HEK293 (cell line): ENCODE data around the gene TGFBI.

Experiments used
- CTCF ChIA-PET: fragments of 350-600 bp; formaldehyde crosslinking; extraction: SDS; loops from one replicate; lab custom pipeline; 2021; ENCODE audit warnings: antibody characterized with exemption; lab: Yijun Ruan, JAX
- POLR2A ChIA-PET: fragments of 300-600 bp; formaldehyde crosslinking; extraction: SDS; loops from one replicate; lab custom pipeline; 2020; ENCODE audit warnings: antibody characterized with exemption, inconsistent platforms; lab: Yijun Ruan, JAX
- H3K27ac ChIP-seq: fragments of 200-500 bp; sonication (Bioruptor generic); 2 replicates; pipeline ENCODE4 v1.5.1; 2014; ENCODE audit warnings: low read depth, low read length, control low read depth, inconsistent platforms; ENCODE audit errors: extremely low read depth
- H3K36me3 ChIP-seq, 2 experiments: fragments of 200-500 bp in 1 of 2; sonication (Bioruptor generic) in 1 of 2; 1 replicate in 1 of 2; 2 replicates in 1 of 2; pipeline ENCODE4 v1.5.1; 2014 to 2017; ENCODE audit warnings: inconsistent platforms in 2 of 2, low read length in 2 of 2; ENCODE audit not compliant: control insufficient read depth in 2 of 2, insufficient read depth in 1 of 2
- H3K4me1 ChIP-seq: fragments of 200-500 bp; sonication (Bioruptor generic); 2 replicates; pipeline ENCODE4 v1.5.1; 2014; ENCODE audit warnings: mild to moderate bottlenecking, low read length, inconsistent platforms; ENCODE audit not compliant: control insufficient read depth, insufficient read depth
- H3K4me3 ChIP-seq: 2 replicates; pipeline ENCODE4 v1.5.1; 2011; ENCODE audit warnings: low read depth, mild to moderate bottlenecking, control low read depth, low read length, moderate library complexity
- H3K9me3 ChIP-seq: fragments of 200-500 bp; sonication (Bioruptor generic); 2 replicates; pipeline ENCODE4 v1.5.1; 2014; ENCODE audit warnings: low read depth, low read length, inconsistent platforms; ENCODE audit not compliant: control insufficient read depth, insufficient read depth
- BCL11A ChIP-seq: fragments of 450-650 bp; formaldehyde crosslinking; IDR thresholded peaks from 2 replicates; pipeline ENCODE4 v1.5.1; 2016; ENCODE audit warnings: low read depth, missing biosample characterization, missing genetic modification characterization
- CTCF ChIP-seq: fragments of 450-650 bp; formaldehyde crosslinking; IDR thresholded peaks from 2 replicates; pipeline ENCODE4 v1.5.1; 2016; ENCODE audit warnings: missing biosample characterization, missing genetic modification characterization
- FEZF1 ChIP-seq: fragments of 450-650 bp; formaldehyde crosslinking; IDR thresholded peaks from 2 replicates; pipeline ENCODE4 v1.5.1; 2016; ENCODE audit warnings: missing biosample characterization, missing genetic modification characterization
- GLIS1 ChIP-seq: fragments of 450-650 bp; formaldehyde crosslinking; IDR thresholded peaks from 2 replicates; pipeline ENCODE4 v1.5.1; 2016; ENCODE audit warnings: missing biosample characterization, missing genetic modification characterization
- KLF8 ChIP-seq: fragments of 450-650 bp; formaldehyde crosslinking; IDR thresholded peaks from 2 replicates; pipeline ENCODE4 v1.5.1; 2016; ENCODE audit warnings: missing biosample characterization, missing genetic modification characterization
- OSR2 ChIP-seq: fragments of 450-650 bp; formaldehyde crosslinking; IDR thresholded peaks from 2 replicates; pipeline ENCODE4 v1.5.1; 2016; ENCODE audit warnings: missing biosample characterization, missing genetic modification characterization
- PATZ1 ChIP-seq: fragments of 450-650 bp; formaldehyde crosslinking; IDR thresholded peaks from 2 replicates; pipeline ENCODE4 v1.5.1; 2016; ENCODE audit warnings: missing biosample characterization, missing genetic modification characterization
- PRDM1 ChIP-seq: fragments of 450-650 bp; formaldehyde crosslinking; IDR thresholded peaks from 2 replicates; pipeline ENCODE4; 2016; ENCODE audit warnings: missing biosample characterization, missing genetic modification characterization
- PRDM10 ChIP-seq: fragments of 450-650 bp; formaldehyde crosslinking; IDR thresholded peaks from 2 replicates; pipeline ENCODE4 v1.5.1; 2016; ENCODE audit warnings: missing biosample characterization, missing genetic modification characterization
- PRDM6 ChIP-seq: fragments of 450-650 bp; formaldehyde crosslinking; IDR thresholded peaks from 2 replicates; pipeline ENCODE4 v1.5.1; 2017; ENCODE audit warnings: missing biosample characterization, missing genetic modification characterization
- ZBTB1 ChIP-seq: fragments of 450-650 bp; formaldehyde crosslinking; IDR thresholded peaks from 2 replicates; pipeline ENCODE4 v1.5.1; 2016; ENCODE audit warnings: missing biosample characterization, missing genetic modification characterization
- ZBTB17 ChIP-seq: fragments of 450-650 bp; formaldehyde crosslinking; IDR thresholded peaks from 2 replicates; pipeline ENCODE4 v1.5.1; 2016; ENCODE audit warnings: missing biosample characterization, missing genetic modification characterization
- ZIC2 ChIP-seq: fragments of 450-650 bp; formaldehyde crosslinking; IDR thresholded peaks from 2 replicates; pipeline ENCODE4 v1.5.1; 2016; ENCODE audit warnings: missing biosample characterization, missing genetic modification characterization
- ZNF174 ChIP-seq: fragments of 450-650 bp; formaldehyde crosslinking; IDR thresholded peaks from 2 replicates; pipeline ENCODE4 v1.5.0; 2017; ENCODE audit warnings: missing biosample characterization, mild to moderate bottlenecking, missing genetic modification characterization
- ZNF24 ChIP-seq: fragments of 450-650 bp; formaldehyde crosslinking; IDR thresholded peaks from 2 replicates; pipeline ENCODE4 v1.5.1; 2016; ENCODE audit warnings: missing biosample characterization, missing genetic modification characterization
- ZNF302 ChIP-seq: fragments of 450-650 bp; formaldehyde crosslinking; IDR thresholded peaks from 2 replicates; pipeline ENCODE4 v1.5.1; 2016; ENCODE audit warnings: missing biosample characterization, missing genetic modification characterization, low read depth
- ZNF335 ChIP-seq: fragments of 450-650 bp; formaldehyde crosslinking; conservative IDR thresholded peaks from 2 replicates; pipeline ENCODE4 v1.5.1; 2016; ENCODE audit warnings: missing biosample characterization, missing genetic modification characterization
- ZNF362 ChIP-seq: fragments of 450-650 bp; formaldehyde crosslinking; IDR thresholded peaks from 2 replicates; pipeline ENCODE4 v1.5.1; 2016; ENCODE audit warnings: missing biosample characterization, missing genetic modification characterization
- ZNF366 ChIP-seq: fragments of 450-650 bp; formaldehyde crosslinking; conservative IDR thresholded peaks from 2 replicates; pipeline ENCODE4 v1.5.1; 2016; ENCODE audit warnings: missing biosample characterization, missing genetic modification characterization
- ZNF549 ChIP-seq: fragments of 450-650 bp; IDR thresholded peaks from 2 replicates; pipeline ENCODE4 v1.5.1; 2018; ENCODE audit warnings: missing biosample characterization, missing genetic modification characterization, mild to moderate bottlenecking, inconsistent platforms, moderate library complexity
- ZNF555 ChIP-seq: fragments of 450-650 bp; formaldehyde crosslinking; conservative IDR thresholded peaks from 2 replicates; pipeline ENCODE4 v1.5.1; 2017; ENCODE audit warnings: missing biosample characterization, mild to moderate bottlenecking, missing genetic modification characterization, inconsistent platforms
- ZNF571 ChIP-seq: fragments of 450-650 bp; formaldehyde crosslinking; IDR thresholded peaks from 2 replicates; pipeline ENCODE4 v1.5.0; 2017; ENCODE audit warnings: missing biosample characterization, missing genetic modification characterization
- ZNF629 ChIP-seq: fragments of 450-650 bp; formaldehyde crosslinking; IDR thresholded peaks from 2 replicates; pipeline ENCODE4 v1.5.1; 2017; ENCODE audit warnings: missing biosample characterization, missing genetic modification characterization
- ZNF660 ChIP-seq: fragments of 450-650 bp; IDR thresholded peaks from 2 replicates; pipeline ENCODE4 v1.5.1; 2018; ENCODE audit warnings: missing biosample characterization, mild to moderate bottlenecking, missing genetic modification characterization
- ZNF707 ChIP-seq: fragments of 450-650 bp; formaldehyde crosslinking; IDR thresholded peaks from 2 replicates; pipeline ENCODE4 v1.5.1; 2016; ENCODE audit warnings: missing biosample characterization, missing genetic modification characterization
- ZXDB ChIP-seq: fragments of 450-650 bp; formaldehyde crosslinking; IDR thresholded peaks from 2 replicates; pipeline ENCODE4 v1.5.1; 2016; ENCODE audit warnings: missing biosample characterization, missing genetic modification characterization

The TGFBI gene

GRCh38 chr5:136018814-136019783 is 9.7 kb upstream of the TGFBI start:
- H3K27ac ChIP-seq = peak overlapping the region; percentile 74
- CTCF ChIA-PET = interaction anchor here (0.6 to 1.0 kb wide), 3 partner anchors 26 to 46 kb away, joined by 3 read pairs; no protein-coding TSS in a partner anchor
- H3K4me1 ChIP-seq = peaks cover 16% of the 10 kb centered on the region
- no peaks in the 10 kb centered on the region for H3K9me3 ChIP-seq
- POLR2A ChIA-PET = no interaction called here
- H3K4me3 ChIP-seq = no peak overlapping the region
- H3K36me3 ChIP-seq = no peaks in the 10 kb centered on the region
- TF ChIP-seq ZNF549 (tag by site-specific recombination) = no peak
- TF ChIP-seq PATZ1 (tag by site-specific recombination) = no peak
- peak; percentile 52; the same call in 1 of the 2 replicates for TF ChIP-seq ZNF24
- TF ChIP-seq ZNF366 (tag by site-specific recombination) = 0 out of 2 replicates have a peak, but pooled peaks have one; percentile 18
- TF ChIP-seq ZNF629 (tag by site-specific recombination) = 0 out of 2 replicates have a peak, but pooled peaks have one; percentile 22
- TF ChIP-seq BCL11A (tag by site-specific recombination) = 0 out of 2 replicates have a peak, but pooled peaks have one; percentile 57
- peak; percentile 68; the same call in 1 of the 2 replicates for TF ChIP-seq PRDM1
- TF ChIP-seq ZXDB = peak; percentile 14; the same call in 1 of the 2 replicates
- peak; percentile 86 for TF ChIP-seq OSR2 (tag by site-specific recombination)
- peak; percentile 17; the same call in 1 of the 2 replicates for TF ChIP-seq GLIS1 (tag by site-specific recombination)
- no peak for TF ChIP-seq ZNF571
- no peak for TF ChIP-seq ZBTB1 (tag by site-specific recombination)
- TF ChIP-seq ZNF362 = peak; percentile 74
- no peak for TF ChIP-seq ZNF707
- peak; percentile 28; the same call in 1 of the 2 replicates for TF ChIP-seq ZBTB17 (tag by site-specific recombination)
- no peak for TF ChIP-seq ZNF302
- TF ChIP-seq PRDM6 (tag by site-specific recombination) = peak; percentile 82
- peak; percentile 22; the same call in 1 of the 2 replicates for TF ChIP-seq CTCF (tag by site-specific recombination)
- TF ChIP-seq ZNF335 (tag by site-specific recombination) = peak; percentile 54
- no peak for TF ChIP-seq ZNF174 (tag by site-specific recombination)
- peak; percentile 89 for TF ChIP-seq PRDM10
- peak; percentile 35 for TF ChIP-seq ZIC2 (tag by site-specific recombination)
- TF ChIP-seq KLF8 (tag by site-specific recombination) = no peak
- TF ChIP-seq ZNF660 (tag by site-specific recombination) = 0 out of 2 replicates have a peak, but pooled peaks have one; percentile 29
- TF ChIP-seq FEZF1 (tag by site-specific recombination) = peak; percentile 79
- TF ChIP-seq ZNF555 = no peak
